Measurements from ENCODE around the gene DPY19L1. TPM values are rescaled to one million over a fixed set of nuclear protein-coding genes. Genes with fewer than 3 reads are reported as not detected.
"Not testable (repeated sequence)": the region's sequence is repeated elsewhere in the genome, so short reads cannot be mapped to it uniquely, and the experiment has no call there.

Gene DPY19L1
- total and polyA plus RNA-seq, 8 donors: 42.8 to 72.9 (median 51.5) TPM

DNA sequence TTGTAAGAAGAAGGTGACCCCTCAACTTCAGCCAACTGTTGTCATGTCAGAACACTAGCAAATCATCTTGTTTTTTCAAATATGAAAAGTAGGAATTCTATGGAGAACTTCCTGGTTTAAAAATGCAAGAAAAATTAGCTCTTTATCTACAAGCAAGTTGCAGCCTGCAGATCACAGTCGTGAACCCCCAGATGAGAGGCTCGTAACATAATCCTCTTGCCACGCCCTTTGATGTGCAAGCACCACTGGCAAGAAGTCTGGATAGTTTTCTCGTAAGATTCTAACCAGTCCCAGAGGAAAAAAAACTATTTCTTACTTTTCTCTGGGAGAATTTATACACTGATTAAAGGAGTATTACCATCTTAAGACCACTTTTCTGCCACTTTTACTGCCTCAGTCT, 132.3 kb downstream of the DPY19L1 start:
- Histone ChIP-seq H3K36me3 (no peaks in the 10 kb centered on the region), H3K4me1 (no peaks in the 10 kb centered on the region), H3K4me3 (no peak overlapping the region), H3K9me3 (no peaks in the 10 kb centered on the region), H3K27ac (no peak overlapping the region), H3K27me3 (peaks cover 0 to 15% of the 10 kb centered on the region in 2 donors)
- no peak for TF ChIP-seq CTCF (IDR thresholded peaks at IDR 0.05)
- no peak for ATAC-seq
- intact Hi-C loops (cut with DNase I): no loop called here
- DNase-seq: no peak

DNA sequence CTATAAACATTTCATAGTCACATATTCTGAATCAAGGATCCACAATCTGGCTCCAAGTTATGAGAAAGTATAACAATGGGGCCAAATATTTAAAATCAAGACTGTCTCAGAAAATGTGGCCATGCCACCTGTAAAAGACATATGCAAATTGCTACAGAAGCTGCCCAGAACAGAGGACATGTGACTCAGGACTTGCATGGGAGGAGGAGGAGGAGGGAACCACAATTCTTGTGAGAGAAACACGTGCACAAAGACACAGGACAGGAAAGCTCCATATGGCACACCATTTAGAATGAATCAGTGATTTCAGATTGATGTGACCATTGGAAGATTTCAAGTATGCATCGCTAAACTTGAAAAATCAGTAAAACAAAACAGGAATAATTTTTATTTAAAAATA, 133.4 kb downstream of the DPY19L1 start:
- peaks cover 0 to 15% of the 10 kb centered on the region in 2 donors for H3K27me3 ChIP-seq
- H3K9me3 ChIP-seq; intact Hi-C loops (cut with DNase I); DNase-seq; H3K4me1 ChIP-seq; H3K27ac ChIP-seq; ATAC-seq; H3K4me3 ChIP-seq; H3K36me3 ChIP-seq: not testable (repeated sequence)

- no peaks in the 10 kb centered on the region for H3K9me3 ChIP-seq
- no peaks in the 10 kb centered on the region for H3K36me3 ChIP-seq
- DNase-seq (no peak), ATAC-seq (no peak)
- H3K27me3 ChIP-seq: peaks cover 0 to 15% of the 10 kb centered on the region in 2 donors
- intact Hi-C loops (cut with DNase I): no loop called here
- no peak overlapping the region for H3K27ac ChIP-seq
- TF ChIP-seq CTCF (IDR thresholded peaks at IDR 0.05): no peak
- no peaks in the 10 kb centered on the region for H3K4me1 ChIP-seq
- H3K4me3 ChIP-seq: no peak overlapping the region
These were observed 135.1 kb downstream of the DPY19L1 start for GRCh38 chr7:34902182-34902581.

DNA sequence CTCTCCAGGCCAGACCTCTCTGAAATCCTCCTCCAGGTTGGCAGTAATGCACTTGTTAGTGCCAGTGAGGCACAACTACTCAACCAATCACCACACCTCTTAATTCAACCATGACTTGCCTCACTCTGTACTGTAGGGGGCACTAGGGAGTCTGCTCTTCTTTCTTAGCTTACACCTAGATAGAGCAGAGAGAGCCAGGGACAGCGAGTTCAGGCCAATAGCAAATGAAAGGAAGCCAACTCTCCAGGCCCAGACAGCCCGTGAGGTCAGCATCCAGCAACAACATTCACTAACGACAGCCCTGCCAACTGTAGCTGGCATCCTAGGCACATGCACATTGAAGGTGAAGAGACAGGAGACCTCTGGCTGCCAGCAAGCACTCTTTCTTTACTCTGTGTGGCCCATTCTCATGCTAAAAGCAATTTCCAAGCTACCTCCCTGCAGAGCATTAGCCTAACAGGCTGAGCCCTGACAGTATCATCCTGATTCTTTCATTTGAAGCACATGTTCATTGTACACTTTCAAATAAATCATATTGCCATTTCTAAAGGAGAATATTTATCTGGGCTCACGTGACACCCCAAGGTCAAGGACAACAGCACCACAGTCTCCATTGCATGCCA, 136.3 kb downstream of the DPY19L1 start:
- peak; percentile 26 for ATAC-seq
- peaks cover 0 to under 1% of the 10 kb centered on the region in 2 donors for H3K9me3 ChIP-seq
- H3K27ac ChIP-seq: no peak overlapping the region
- no peaks in the 10 kb centered on the region for H3K36me3 ChIP-seq
- intact Hi-C loops (cut with DNase I): no loop called here
- H3K4me3 ChIP-seq: no peak overlapping the region
- peaks cover 0 to 8% of the 10 kb centered on the region in 2 donors for H3K27me3 ChIP-seq
- TF ChIP-seq CTCF (IDR thresholded peaks at IDR 0.05): no peak
- H3K4me1 ChIP-seq: no peaks in the 10 kb centered on the region
- DNase-seq: no peak

DNA sequence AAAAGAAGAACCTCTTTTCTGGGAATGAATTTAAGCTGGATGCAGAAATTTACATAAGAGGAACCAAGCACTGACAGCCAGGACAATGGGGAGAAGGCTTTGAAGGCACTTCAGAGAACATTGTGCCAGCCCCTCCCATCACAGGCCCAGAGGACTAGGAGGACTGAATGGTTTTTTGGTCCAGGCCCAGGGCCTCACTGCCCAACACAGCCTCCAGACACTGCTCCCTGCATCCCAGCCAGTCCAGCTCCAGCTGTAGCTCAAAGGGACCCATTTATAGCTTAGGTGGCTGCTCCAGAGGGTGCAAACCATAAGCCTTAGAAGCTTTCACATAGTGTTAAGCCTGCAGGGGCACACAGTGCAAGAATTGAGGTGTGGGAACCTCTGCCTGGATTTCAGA, 142.1 kb downstream of the DPY19L1 start:
- H3K9me3 ChIP-seq: peaks cover 0 to 20% of the 10 kb centered on the region in 2 donors
- intact Hi-C loops (cut with DNase I): no loop called here
- no peaks in the 10 kb centered on the region for H3K27me3 ChIP-seq
- DNase-seq (no peak), ATAC-seq (no peak)
- no peaks in the 10 kb centered on the region for H3K36me3 ChIP-seq
- TF ChIP-seq CTCF (IDR thresholded peaks at IDR 0.05): no peak
- H3K4me1 ChIP-seq: no peaks in the 10 kb centered on the region
- no peak overlapping the region for H3K4me3 ChIP-seq
- H3K27ac ChIP-seq: no peak overlapping the region

GRCh38 chr7:34889951-34890350, 147.3 kb downstream of the DPY19L1 start:
- TF ChIP-seq CTCF (IDR thresholded peaks at IDR 0.05): no peak
- no peaks in the 10 kb centered on the region for H3K4me1 ChIP-seq
- no peak overlapping the region for H3K4me3 ChIP-seq
- intact Hi-C loops (cut with DNase I): no loop called here
- no peak for DNase-seq
- H3K9me3 ChIP-seq: peaks cover 0 to 12% of the 10 kb centered on the region in 2 donors
- H3K27ac ChIP-seq: no peak overlapping the region
- ATAC-seq: no peak
- no peaks in the 10 kb centered on the region for H3K36me3 ChIP-seq
- H3K27me3 ChIP-seq: no peaks in the 10 kb centered on the region

All from left lung (tissue), 10 donors.